HEK293T (cell line): ENCODE data around the gene CWH43.
A peak's percentile ranks its signal among the peaks of the same experiment; 100 is the strongest.
"Not testable (repeated sequence)": the region's sequence is repeated elsewhere in the genome, so short reads cannot be mapped to it uniquely, and the experiment has no call there.

Experiments
- CTCF ChIA-PET: fragments of 350-600 bp; formaldehyde crosslinking; extraction: SDS; loops from one replicate; lab custom pipeline; 2021; ENCODE audit warnings: antibody characterized with exemption, inconsistent platforms; lab: Yijun Ruan, JAX
- POLR2A ChIA-PET: fragments of 350-600 bp; formaldehyde crosslinking; extraction: SDS; loops from one replicate; lab custom pipeline; 2020; ENCODE audit warnings: antibody characterized with exemption, inconsistent platforms; lab: Yijun Ruan, JAX
- DNase-seq: peaks from one replicate; pipeline ENCODE4 v3.0.0; 2012; ENCODE audit warnings: mixed read lengths; ENCODE audit errors: extremely low spot score
- ARNT ChIP-seq: fragments of 450-650 bp; IDR thresholded peaks from 2 replicates; pipeline ENCODE4 v1.6.1; 2017; ENCODE audit warnings: mild to moderate bottlenecking
- BHLHE40 ChIP-seq: fragments of 450-650 bp; IDR thresholded peaks from 2 replicates; pipeline ENCODE4 v1.6.1; 2016; ENCODE audit warnings: mild to moderate bottlenecking, moderate library complexity, borderline replicate concordance
- CTBP1 ChIP-seq: fragments of 450-650 bp; IDR thresholded peaks from 2 replicates; pipeline ENCODE4 v1.6.1; 2016; ENCODE audit warnings: borderline replicate concordance
- ELF4 ChIP-seq: fragments of 450-650 bp; IDR thresholded peaks from 2 replicates; pipeline ENCODE4 v1.6.1; 2017; ENCODE audit warnings: antibody characterized with exemption
- FOXA1 ChIP-seq: fragments of 450-650 bp; IDR thresholded peaks from 2 replicates; pipeline ENCODE4 v1.6.1; 2016; ENCODE audit warnings: mild to moderate bottlenecking
- FOXK2 ChIP-seq: fragments of 450-650 bp; IDR thresholded peaks from 2 replicates; pipeline ENCODE4 v1.6.1; 2016; ENCODE audit warnings: mild to moderate bottlenecking
- FOXM1 ChIP-seq: fragments of 450-650 bp; IDR thresholded peaks from 2 replicates; pipeline ENCODE4 v1.6.1; 2017; ENCODE audit warnings: mild to moderate bottlenecking, borderline replicate concordance
- HDGF ChIP-seq: fragments of 450-650 bp; IDR thresholded peaks from 2 replicates; pipeline ENCODE4 v1.6.1; 2017; ENCODE audit warnings: antibody characterized with exemption, borderline replicate concordance
- L3MBTL2 ChIP-seq: fragments of 450-650 bp; conservative IDR thresholded peaks from 2 replicates; pipeline ENCODE4 v1.6.1; 2016; ENCODE audit warnings: mild to moderate bottlenecking
- LEF1 ChIP-seq: fragments of 450-650 bp; IDR thresholded peaks from 2 replicates; pipeline ENCODE4 v1.6.1; 2017; ENCODE audit warnings: mild to moderate bottlenecking, borderline replicate concordance
- NFRKB ChIP-seq: fragments of 450-650 bp; IDR thresholded peaks from 2 replicates; pipeline ENCODE4 v1.6.1; 2016; ENCODE audit warnings: mild to moderate bottlenecking, moderate library complexity
- SP1 ChIP-seq: fragments of 450-650 bp; IDR thresholded peaks from 2 replicates; pipeline ENCODE4 v1.6.1; 2017
- SUZ12 ChIP-seq: fragments of 450-650 bp; IDR thresholded peaks from 2 replicates; pipeline ENCODE4 v1.6.1; 2016; ENCODE audit warnings: mild to moderate bottlenecking
- TARDBP ChIP-seq: fragments of 450-650 bp; IDR thresholded peaks from 2 replicates; pipeline ENCODE4 v1.6.1; 2016
- ZNF384 ChIP-seq: fragments of 450-650 bp; IDR thresholded peaks from 2 replicates; pipeline ENCODE4 v1.6.1; 2016
- TF ChIP-seq, protein P1 (sequence below): fragments of 450-650 bp; IDR thresholded peaks from 2 replicates; pipeline ENCODE4 v1.6.1; 2016

The CWH43 gene

DNA sequence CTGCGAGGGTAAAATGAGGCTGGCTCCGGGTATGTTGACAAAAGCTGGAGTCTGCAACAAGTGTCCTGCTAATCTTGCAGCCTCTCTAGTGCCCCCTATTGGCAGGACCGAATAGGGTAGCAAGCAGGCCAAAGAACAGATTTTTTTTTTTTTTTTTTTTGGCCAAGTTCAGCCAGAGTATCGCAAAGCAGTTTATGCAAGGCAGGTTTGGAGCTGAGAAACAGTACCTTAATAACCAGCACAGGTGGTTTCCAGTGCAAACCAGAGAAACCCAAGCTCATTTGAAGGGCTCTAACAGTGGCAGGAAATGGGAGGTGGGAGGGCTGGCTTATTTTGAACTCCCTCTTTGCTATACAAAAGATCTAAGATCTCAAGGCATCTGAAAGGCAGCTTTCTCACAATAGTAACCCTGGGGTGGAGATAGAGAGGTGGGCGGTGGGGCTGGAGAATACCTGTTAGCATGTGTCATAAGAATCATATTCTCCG lies 41.3 kb upstream of the CWH43 start:
- TF ChIP-seq CTBP1 = no peak
- TF ChIP-seq NFRKB = no peak
- TF ChIP-seq ZNF384 = peak; percentile 84

DNA sequence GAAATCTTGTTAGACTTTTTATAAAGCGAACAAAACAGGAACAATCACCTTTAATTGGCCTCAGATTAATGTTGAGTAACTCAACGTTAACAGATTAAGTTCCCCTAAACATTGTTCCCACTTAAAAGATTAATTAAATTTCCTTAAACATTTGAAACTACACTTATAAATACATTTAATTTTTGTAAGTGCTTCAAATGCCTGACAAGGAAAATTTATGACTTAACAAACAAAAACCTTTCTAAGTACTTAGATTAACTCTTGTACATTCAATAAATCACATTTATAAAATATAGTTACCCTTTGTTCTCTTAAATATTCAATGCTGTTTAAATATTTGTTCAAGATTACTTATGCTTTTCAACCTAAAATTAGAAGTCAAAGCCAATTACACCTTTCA lies 40.1 kb upstream of the CWH43 start:
- DNase-seq = no peak
- TF ChIP-seq FOXK2 = no peak
- TF ChIP-seq, protein P1, sequence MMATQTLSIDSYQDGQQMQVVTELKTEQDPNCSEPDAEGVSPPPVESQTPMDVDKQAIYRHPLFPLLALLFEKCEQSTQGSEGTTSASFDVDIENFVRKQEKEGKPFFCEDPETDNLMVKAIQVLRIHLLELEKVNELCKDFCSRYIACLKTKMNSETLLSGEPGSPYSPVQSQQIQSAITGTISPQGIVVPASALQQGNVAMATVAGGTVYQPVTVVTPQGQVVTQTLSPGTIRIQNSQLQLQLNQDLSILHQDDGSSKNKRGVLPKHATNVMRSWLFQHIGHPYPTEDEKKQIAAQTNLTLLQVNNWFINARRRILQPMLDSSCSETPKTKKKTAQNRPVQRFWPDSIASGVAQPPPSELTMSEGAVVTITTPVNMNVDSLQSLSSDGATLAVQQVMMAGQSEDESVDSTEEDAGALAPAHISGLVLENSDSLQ = no peak
- no peak for TF ChIP-seq TARDBP
- no peak for TF ChIP-seq ARNT
- TF ChIP-seq FOXM1 = no peak
- TF ChIP-seq ZNF384 = no peak
- TF ChIP-seq L3MBTL2 = no peak
- no peak for TF ChIP-seq NFRKB
- TF ChIP-seq ELF4 = no peak
- no peak for TF ChIP-seq BHLHE40
- no peak for TF ChIP-seq SP1
- TF ChIP-seq CTBP1 = no peak
- no peak for TF ChIP-seq HDGF
- no peak for TF ChIP-seq SUZ12
- no peak for TF ChIP-seq FOXA1
- no peak for TF ChIP-seq LEF1
- CTCF ChIA-PET = interaction anchor here (0.6 kb wide), 1 partner anchor 488 kb away, joined by 3 read pairs; no protein-coding TSS in a partner anchor
- POLR2A ChIA-PET = no interaction called here

More for the DNA sequence above, 41.3 kb upstream of the CWH43 start:
- peak; percentile 18 for DNase-seq
- ChIA-PET POLR2A (no interaction called here), CTCF (interaction anchor here (0.6 to 1.6 kb wide), 10 partner anchors 10 to 436 kb away, joined by 3 to 9 read pairs (median 4); no protein-coding TSS in a partner anchor)

DNA sequence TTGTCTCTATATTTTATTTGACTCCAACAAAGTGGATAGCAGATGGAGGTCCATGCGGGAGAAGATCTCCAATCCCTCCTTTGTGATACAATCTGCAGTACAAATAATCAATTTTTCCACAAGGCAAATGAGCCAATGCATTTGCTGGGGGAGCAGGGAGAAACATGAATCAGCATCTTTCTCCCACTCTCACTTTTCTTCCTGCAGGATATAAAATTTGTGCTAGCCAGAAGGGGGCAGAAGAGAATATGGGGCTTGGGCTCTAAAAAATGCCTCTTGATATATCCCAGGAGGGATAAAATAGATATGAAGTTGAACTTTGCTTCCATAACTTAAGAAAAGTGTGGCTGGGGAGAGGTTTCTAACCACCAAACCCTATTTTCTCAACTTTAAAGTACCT lies 38.3 kb upstream of the CWH43 start:
- TF ChIP-seq FOXM1 = no peak
- TF ChIP-seq, protein P1 = no peak
- TF ChIP-seq FOXA1 = no peak
- TF ChIP-seq ARNT = no peak
- TF ChIP-seq ZNF384 = no peak
- no peak for TF ChIP-seq BHLHE40
- TF ChIP-seq LEF1 = no peak
- TF ChIP-seq HDGF = no peak
- no peak for TF ChIP-seq SUZ12
- no peak for DNase-seq
- POLR2A ChIA-PET = no interaction called here
- CTCF ChIA-PET = no interaction called here

DNA sequence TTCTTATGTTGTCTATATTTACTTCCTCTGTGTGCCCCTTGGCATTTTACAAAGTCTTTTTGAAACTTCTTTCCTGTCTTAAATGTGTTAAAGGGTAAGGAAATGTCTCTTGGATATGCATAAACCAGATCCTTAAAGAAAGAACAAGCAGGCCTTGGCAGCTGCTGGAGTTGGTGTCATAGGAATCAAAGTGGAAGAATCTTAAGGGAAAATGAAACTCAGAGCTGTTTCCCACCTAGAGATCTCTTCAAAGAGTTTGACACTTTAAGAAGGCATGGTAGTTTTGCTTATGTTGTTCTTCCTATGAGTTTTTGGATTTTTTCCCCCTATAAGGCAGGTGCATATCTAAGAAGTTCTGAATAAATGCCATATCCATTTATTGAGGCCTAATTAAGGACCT lies 37.0 kb upstream of the CWH43 start:
- no peak for DNase-seq
- POLR2A ChIA-PET = no interaction called here
- TF ChIP-seq SUZ12 (no peak), FOXM1 (no peak), ELF4 (no peak), TARDBP (no peak), L3MBTL2 (no peak), ARNT (no peak), BHLHE40 (no peak), FOXK2 (no peak), FOXA1 (no peak), SP1 (no peak), CTBP1 (no peak), HDGF (no peak), NFRKB (no peak), LEF1 (no peak), ZNF384 (no peak)
- TF ChIP-seq, protein P1 = no peak
- CTCF ChIA-PET = no interaction called here

DNA sequence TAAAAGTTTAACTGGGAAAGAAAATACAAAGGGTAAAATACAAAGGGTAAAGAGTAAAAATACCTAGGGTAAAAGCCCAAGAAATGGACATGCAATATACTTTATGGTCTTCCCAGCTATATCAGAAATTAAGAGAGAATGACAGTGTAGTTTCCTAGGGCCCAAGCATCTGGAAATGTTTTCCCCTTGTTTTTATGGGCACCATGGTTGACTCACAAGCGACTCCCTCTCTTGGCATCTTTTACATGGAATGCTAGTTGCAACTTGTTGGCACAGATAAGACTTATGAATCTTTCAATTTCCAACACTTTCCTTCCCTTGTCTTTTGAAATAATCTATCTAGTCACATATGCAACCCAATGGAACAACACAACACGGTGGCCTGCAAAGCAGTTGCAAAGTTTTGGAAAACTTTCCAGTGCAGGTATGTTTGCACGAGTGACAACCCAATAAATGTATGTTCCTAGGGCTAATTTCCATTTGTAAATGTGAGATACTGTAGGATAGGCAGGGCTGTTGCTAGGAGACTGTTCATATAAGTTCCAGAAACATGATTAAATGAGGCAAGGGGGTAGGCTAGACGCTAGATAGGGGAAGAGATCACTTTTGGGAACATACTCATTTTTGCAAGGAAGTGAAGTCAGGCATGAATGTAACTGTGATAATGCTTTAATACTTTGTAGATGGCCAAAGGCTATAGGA lies 36.4 kb upstream of the CWH43 start:
- ChIA-PET CTCF (no interaction called here), POLR2A (no interaction called here)
- TF ChIP-seq SP1 = no peak
- TF ChIP-seq CTBP1 = no peak
- TF ChIP-seq HDGF = no peak
- TF ChIP-seq SUZ12 = no peak
- TF ChIP-seq FOXK2 = no peak
- no peak for TF ChIP-seq FOXA1
- TF ChIP-seq L3MBTL2 = no peak
- no peak for TF ChIP-seq NFRKB
- no peak for TF ChIP-seq BHLHE40
- no peak for TF ChIP-seq FOXM1
- TF ChIP-seq, protein P1 = no peak
- no peak for TF ChIP-seq ARNT
- no peak for TF ChIP-seq ELF4
- TF ChIP-seq TARDBP = no peak
- TF ChIP-seq ZNF384 = no peak
- TF ChIP-seq LEF1 = no peak
- DNase-seq = no peak

DNA sequence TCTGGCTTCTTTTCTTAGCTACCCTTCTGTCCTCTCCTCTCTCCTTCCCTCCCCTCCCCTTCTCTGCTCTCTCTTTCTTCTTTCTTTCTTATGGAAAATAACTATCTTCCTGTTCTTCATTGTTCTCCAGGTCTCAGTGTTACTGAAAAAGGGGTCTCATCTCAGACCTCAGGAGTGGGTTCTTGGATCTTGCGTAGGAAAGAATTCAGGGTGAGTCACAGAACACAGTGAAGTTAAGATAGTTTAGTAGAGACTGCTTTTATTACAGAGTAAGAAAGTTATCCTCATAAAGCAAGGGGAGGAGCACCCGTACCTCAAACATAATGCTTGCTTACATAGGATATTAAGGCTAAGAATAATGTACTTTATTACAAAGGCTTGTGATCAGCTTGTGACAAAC lies 31.8 kb upstream of the CWH43 start:
- POLR2A ChIA-PET = no interaction called here
- DNase-seq = no peak
- no peak for TF ChIP-seq ARNT
- no peak for TF ChIP-seq FOXM1
- no peak for TF ChIP-seq FOXK2
- TF ChIP-seq BHLHE40 = no peak
- TF ChIP-seq LEF1 = no peak
- TF ChIP-seq ZNF384 = no peak
- no peak for TF ChIP-seq ELF4
- TF ChIP-seq, protein P1 = no peak
- TF ChIP-seq CTBP1 = no peak
- no peak for TF ChIP-seq L3MBTL2
- TF ChIP-seq FOXA1 = no peak
- TF ChIP-seq TARDBP = no peak
- no peak for TF ChIP-seq HDGF
- TF ChIP-seq SUZ12 = no peak
- TF ChIP-seq NFRKB = no peak
- no peak for TF ChIP-seq SP1
- CTCF ChIA-PET = no interaction called here

DNA sequence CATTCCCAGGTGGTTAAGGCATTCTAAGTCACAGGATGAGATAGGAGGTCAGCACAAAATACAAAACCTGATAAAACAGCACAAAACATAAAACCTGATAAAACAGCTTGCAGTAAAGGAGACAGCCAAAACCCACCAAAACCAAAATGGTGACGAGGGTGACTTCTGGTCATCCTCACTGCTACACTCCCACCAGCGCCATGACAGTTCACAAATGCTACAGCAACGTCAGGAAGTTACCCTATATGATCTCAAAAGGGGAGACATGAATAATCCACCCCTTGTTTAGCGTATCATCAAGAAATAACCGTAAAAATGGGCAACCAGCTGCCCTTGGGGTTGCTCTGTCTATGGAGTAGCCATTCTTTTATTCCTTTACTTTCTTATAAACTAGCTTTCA lies 28.7 kb upstream of the CWH43 start:
- DNase-seq, CTCF ChIA-PET, POLR2A ChIA-PET: not testable (repeated sequence)
